ENCODE measurements around the gene YAF2. TPM values are rescaled to one million over a fixed set of nuclear protein-coding genes. Genes with fewer than 3 reads are reported as not detected.

YAF2 gene
- total RNA-seq, 1 experiment from 2014 or later = 15.0 TPM

- intact Hi-C loops (cut with micrococcal nuclease) = no loop called here
- no peaks in the 10 kb centered on the region for H3K4me1 ChIP-seq (ENCODE audit: control insufficient read depth in 1 of 2, insufficient read depth in 2 of 2, low read length in 2 of 2)
- ChIA-PET CTCF (no interaction called here), POLR2A (no interaction called here), RAD21 (ENCODE audit: low non-redundant PET in 1 of 2, low total read pairs in 2 of 2, uncharacterized antibody in 2 of 2, unreplicated experiment in 2 of 2) (no interaction called here)
- no peaks in the 10 kb centered on the region for H3K36me3 ChIP-seq (ENCODE audit: control insufficient read depth in 1 of 2, insufficient read depth in 2 of 2, low read length in 2 of 2)
- no peaks in the 10 kb centered on the region for H4K20me1 ChIP-seq (ENCODE audit: insufficient read depth)
- no peaks in the 10 kb centered on the region for H3K9me2 ChIP-seq (ENCODE audit: insufficient read depth)
- H3K79me2 ChIP-seq (ENCODE audit: insufficient read depth, low read length) = no peaks in the 10 kb centered on the region
- no peak overlapping the region for H3K27ac ChIP-seq (ENCODE audit: low read depth, low read length)
- DNase-seq (ENCODE audit: low read depth, low spot score) = no peak
- TF ChIP-seq YY1 (IDR thresholded peaks at IDR 0.05; ENCODE audit: extremely low read depth, insufficient replicate concordance, low read depth, low read length) = no peak
- no peak for TF ChIP-seq TCF7L2 (IDR thresholded peaks at IDR 0.05; ENCODE audit: borderline replicate concordance, extremely low read depth, insufficient read depth, insufficient read length)
- TF ChIP-seq CEBPB (IDR thresholded peaks at IDR 0.05; ENCODE audit: low read depth) = no peak
- no peaks in the 10 kb centered on the region for H3K27me3 ChIP-seq (ENCODE audit: insufficient read depth, low read length)
- H3K9me3 ChIP-seq (ENCODE audit: control insufficient read depth in 1 of 2, insufficient read depth in 1 of 2, low read depth in 1 of 2, low read length in 2 of 2) = no peaks in the 10 kb centered on the region
- H2AFZ ChIP-seq (ENCODE audit: low read depth, low read length, poor library complexity, severe bottlenecking) = no peak overlapping the region
- no peak for ATAC-seq
- H3K4me2 ChIP-seq (ENCODE audit: low read length) = no peak overlapping the region
- no TSS peak for BruUV-seq (replicated peaks)
- H3K4me3 ChIP-seq (replicated peaks in 1 of 2; ENCODE audit: low read depth in 1 of 2, low read length in 2 of 2) = no peak overlapping the region
- H3K9ac ChIP-seq (ENCODE audit: low read length) = no peak overlapping the region
These were observed 65.4 kb downstream of the YAF2 start for GRCh38 chr12:42172441-42173210.

- H3K27ac ChIP-seq (ENCODE audit: low read depth, low read length) = no peak overlapping the region
- H3K9me2 ChIP-seq (ENCODE audit: insufficient read depth) = no peaks in the 10 kb centered on the region
- H3K4me3 ChIP-seq (replicated peaks in 1 of 2; ENCODE audit: low read depth in 1 of 2, low read length in 2 of 2) = no peak overlapping the region
- no peak for TF ChIP-seq JUND (IDR thresholded peaks at IDR 0.05)
- no peak for TF ChIP-seq ZNF274 (IDR thresholded peaks at IDR 0.05; ENCODE audit: low read depth, low read length)
- TF ChIP-seq EZH2 (IDR thresholded peaks at IDR 0.05) = no peak
- no peak for TF ChIP-seq EZH2phosphoT487 (IDR thresholded peaks at IDR 0.05; ENCODE audit: borderline replicate concordance)
- TF ChIP-seq SIN3A (IDR thresholded peaks at IDR 0.05; ENCODE audit: low read depth) = no peak
- TF ChIP-seq MAX (IDR thresholded peaks at IDR 0.05) = no peak
- TF ChIP-seq SRF (IDR thresholded peaks at IDR 0.05; ENCODE audit: low read depth) = no peak
- no peak for TF ChIP-seq POLR2A (IDR thresholded peaks at IDR 0.05; ENCODE audit: borderline replicate concordance, extremely low read depth, insufficient read depth, insufficient read length)
- TF ChIP-seq FOSL1 (IDR thresholded peaks at IDR 0.05; ENCODE audit: low read depth) = no peak
- no peak for TF ChIP-seq ZFX (IDR thresholded peaks at IDR 0.05)
- no TSS peak for BruUV-seq (replicated peaks)
- no peak overlapping the region for H3K9ac ChIP-seq (ENCODE audit: low read length)
- intact Hi-C loops (cut with micrococcal nuclease) = no loop called here
- no peak for ATAC-seq
- peaks cover 2 to 4% of the 10 kb centered on the region in 2 experiments for H3K4me1 ChIP-seq (ENCODE audit: control insufficient read depth in 1 of 2, insufficient read depth in 2 of 2, low read length in 2 of 2)
- no peaks in the 10 kb centered on the region for H4K20me1 ChIP-seq (ENCODE audit: insufficient read depth)
- no peaks in the 10 kb centered on the region for H3K27me3 ChIP-seq (ENCODE audit: insufficient read depth, low read length)
- H3K9me3 ChIP-seq (ENCODE audit: control insufficient read depth in 1 of 2, insufficient read depth in 1 of 2, low read depth in 1 of 2, low read length in 2 of 2) = no peaks in the 10 kb centered on the region
- no peak for DNase-seq (ENCODE audit: low read depth, low spot score)
- no peak overlapping the region for H2AFZ ChIP-seq (ENCODE audit: low read depth, low read length, poor library complexity, severe bottlenecking)
- no peaks in the 10 kb centered on the region for H3K79me2 ChIP-seq (ENCODE audit: insufficient read depth, low read length)
- CTCF ChIA-PET = no interaction called here
- no peak overlapping the region for H3K4me2 ChIP-seq (ENCODE audit: low read length)
- POLR2A ChIA-PET = no interaction called here
- no peaks in the 10 kb centered on the region for H3K36me3 ChIP-seq (ENCODE audit: control insufficient read depth in 1 of 2, insufficient read depth in 2 of 2, low read length in 2 of 2)
- RAD21 ChIA-PET (ENCODE audit: low non-redundant PET in 1 of 2, low total read pairs in 2 of 2, uncharacterized antibody in 2 of 2, unreplicated experiment in 2 of 2) = no interaction called here
These were observed 70.3 kb downstream of the YAF2 start for GRCh38 chr12:42167711-42168110.
